Left colon (tissue), 2 donors: ENCODE results near the gene SEMA6A. TPM values are rescaled to one million over a fixed set of nuclear protein-coding genes. Genes with fewer than 3 reads are reported as not detected.
"Not testable (repeated sequence)": the region's sequence is repeated elsewhere in the genome, so short reads cannot be mapped to it uniquely, and the experiment has no call there.

Source experiments
- ATAC-seq: fragments of 200-7000 bp; cut with Tn5 transposase; one replicate; pipeline ENCODE4 v1.9.1; 2020; ENCODE audit warnings: mild to moderate bottlenecking, moderate library complexity
- DNase-seq, 2 donors: peaks; one replicate each; pipeline ENCODE4 v3.0.0-alpha.2; 2020
- intact Hi-C, 2 donors: fragments of 100-400 bp; cut with DNase I in 1 of 2; cut with micrococcal nuclease in 1 of 2; formaldehyde crosslinking; loops; one replicate each; pipeline versions ENCODE4 v1.11.2 to v1.14.0; 2022; cut with DNase I, micrococcal nuclease
- total RNA-seq, 2 donors: library from RNA; stranded (reverse); fragmentation: NEBNext Ultra II Directional; extraction: Animal tissue kit (Norgen Biotek cat#: 25700); gene quantifications; one replicate each; pipeline ENCODE4 v1.2.1, GENCODE V29; 2021
- donor health status: DM: no; HTN: no; CAD: no.
- donor health status: DM: yes; HTN: yes; CAD: no.

The SEMA6A gene
- total RNA-seq, 2 donors from 2014 or later = 100 to 103 TPM

DNA sequence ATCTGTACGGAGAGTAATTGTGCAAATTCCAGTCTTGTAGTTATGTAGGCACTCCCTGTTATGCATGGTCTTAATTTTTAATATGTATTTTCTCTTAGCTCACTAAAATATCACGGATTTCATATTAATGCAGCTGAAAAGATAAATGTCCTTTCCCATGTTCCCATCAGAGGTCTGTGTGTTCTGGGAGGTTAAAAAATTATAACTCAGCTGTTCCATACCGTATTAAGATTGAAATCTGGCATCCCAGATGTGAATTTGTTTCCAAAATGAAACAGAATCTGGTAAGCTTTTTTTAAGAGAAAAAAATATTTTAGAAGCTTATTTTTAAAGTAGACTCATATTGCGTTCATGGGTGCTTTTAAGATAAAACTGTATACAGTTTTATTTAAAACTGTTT is 44.3 kb downstream of the SEMA6A start:
- ATAC-seq = no peak

DNA sequence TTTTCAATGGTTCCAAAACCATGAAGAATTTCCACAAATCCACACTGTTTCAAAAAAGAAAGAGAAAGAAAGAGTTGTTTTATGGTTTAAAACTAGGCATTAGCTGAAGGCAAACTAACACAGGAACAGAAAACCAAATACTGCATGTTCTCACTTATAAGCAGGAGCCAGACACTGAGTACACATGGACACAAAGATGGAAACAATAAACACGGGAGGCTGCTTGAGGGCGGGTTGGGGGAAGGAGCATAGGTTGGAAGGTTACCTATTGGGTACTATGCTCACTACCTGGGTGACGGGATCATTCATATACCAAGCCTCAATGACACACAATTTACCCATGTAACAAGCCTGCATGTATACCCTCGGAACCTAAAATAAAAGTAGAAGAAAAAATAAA is 45.0 kb downstream of the SEMA6A start:
- ATAC-seq (peak; percentile 35), DNase-seq (peak in 1 of 2 donors; percentile 44)
- intact Hi-C loops = no loop called here

More for the DNA sequence above, 44.3 kb downstream of the SEMA6A start:
- intact Hi-C loops = no loop called here
- no peak for DNase-seq

DNA sequence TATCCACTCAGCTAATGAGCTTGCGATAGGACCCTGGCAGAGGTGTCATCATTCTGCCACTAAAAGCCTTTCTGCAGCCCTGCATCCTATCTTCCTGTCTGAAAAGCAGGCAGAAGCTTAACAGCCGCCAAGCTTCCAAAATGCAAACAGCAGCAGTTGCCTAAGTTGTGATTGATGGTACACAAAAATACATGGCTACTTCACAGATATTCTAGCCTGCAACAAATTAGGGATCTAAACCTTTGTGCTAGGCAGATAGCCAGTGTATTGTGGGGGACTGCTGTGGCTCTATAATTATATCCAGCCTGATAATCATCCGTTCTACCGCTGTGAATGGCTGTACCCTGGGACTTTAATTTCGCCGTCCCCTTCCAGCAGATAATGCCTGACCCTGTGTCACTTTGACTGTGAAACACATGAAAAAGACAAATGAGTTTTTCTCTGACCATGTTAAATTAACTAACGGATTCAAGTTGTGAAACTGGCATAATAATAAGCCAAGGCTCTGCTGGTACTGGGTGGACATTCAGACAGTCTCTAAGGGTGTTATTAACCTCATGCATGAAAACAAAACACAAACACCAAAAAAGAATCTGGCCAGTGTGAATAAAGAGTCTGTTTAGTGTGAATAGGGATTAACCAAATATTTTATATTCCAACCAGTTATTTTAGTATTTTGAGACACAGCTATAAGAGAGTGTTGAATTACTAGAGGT is 45.9 kb downstream of the SEMA6A start:
- no peak for ATAC-seq
- intact Hi-C loops = no loop called here
- no peak for DNase-seq

DNA sequence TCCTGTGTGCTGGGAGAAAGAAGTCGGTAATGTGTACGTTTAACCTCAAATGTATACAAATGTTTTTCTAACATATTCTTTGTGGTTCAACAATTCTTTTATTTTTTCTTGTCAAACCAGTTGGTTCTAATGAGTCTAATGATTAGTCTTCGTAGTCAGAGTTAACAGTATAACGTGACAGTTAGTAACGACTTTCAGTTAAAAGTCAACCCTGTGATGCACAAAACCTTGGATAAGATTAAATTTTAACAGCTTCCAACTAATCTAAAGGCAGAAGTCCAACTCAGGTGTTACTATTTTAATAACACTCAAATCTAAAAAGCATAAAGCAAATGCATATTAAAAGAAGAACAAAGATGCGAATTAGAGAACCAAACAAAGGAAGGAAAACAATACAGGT is 47.0 kb downstream of the SEMA6A start:
- DNase-seq (no peak), ATAC-seq (peak; percentile 48)
- intact Hi-C loops = no loop called here

DNA sequence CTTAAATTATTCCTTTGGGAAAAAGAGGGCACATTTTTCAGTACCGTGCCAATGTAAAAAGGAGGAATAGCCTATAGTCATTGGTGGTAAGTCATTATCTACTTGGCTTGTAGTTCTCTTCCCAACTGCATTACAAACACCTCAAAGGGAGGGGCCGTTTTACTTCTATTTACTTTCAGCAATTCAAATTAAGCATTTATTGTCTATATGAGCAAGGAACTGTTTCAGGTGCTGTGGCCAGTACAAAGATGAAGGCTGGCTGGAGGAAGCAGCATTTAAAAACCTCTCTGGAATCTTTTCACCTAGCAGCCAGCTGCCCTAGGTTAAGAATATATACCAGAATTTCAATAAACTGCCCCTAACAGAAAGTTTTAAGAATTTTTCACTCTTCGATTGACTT is 48.9 kb downstream of the SEMA6A start:
- intact Hi-C loops = no loop called here

DNA sequence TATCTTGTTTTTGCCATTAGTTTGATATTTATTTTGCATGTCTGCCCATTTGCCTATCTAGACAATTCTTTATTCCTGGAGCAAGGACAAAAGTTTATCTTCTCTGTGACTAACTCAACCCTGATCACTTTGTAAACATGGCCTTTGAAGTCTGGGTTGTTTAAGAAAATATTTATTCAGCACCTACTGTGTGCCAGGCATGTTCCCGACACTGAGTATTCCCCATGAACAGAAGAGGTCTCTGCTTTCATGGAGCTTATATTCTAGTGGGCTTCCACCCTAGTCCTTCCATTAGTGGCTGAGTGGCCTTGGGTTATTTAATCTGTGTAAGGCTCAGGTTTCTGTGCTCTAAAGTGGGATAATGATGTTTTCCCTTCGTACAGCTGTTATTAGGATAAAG is 49.7 kb downstream of the SEMA6A start:
- peak; percentile 23 for ATAC-seq
- no peak for DNase-seq
- intact Hi-C loops = no loop called here

More for the DNA sequence above, 48.9 kb downstream of the SEMA6A start:
- peak; percentile 81 for ATAC-seq
- DNase-seq = peak; percentile 36 to 39

DNA sequence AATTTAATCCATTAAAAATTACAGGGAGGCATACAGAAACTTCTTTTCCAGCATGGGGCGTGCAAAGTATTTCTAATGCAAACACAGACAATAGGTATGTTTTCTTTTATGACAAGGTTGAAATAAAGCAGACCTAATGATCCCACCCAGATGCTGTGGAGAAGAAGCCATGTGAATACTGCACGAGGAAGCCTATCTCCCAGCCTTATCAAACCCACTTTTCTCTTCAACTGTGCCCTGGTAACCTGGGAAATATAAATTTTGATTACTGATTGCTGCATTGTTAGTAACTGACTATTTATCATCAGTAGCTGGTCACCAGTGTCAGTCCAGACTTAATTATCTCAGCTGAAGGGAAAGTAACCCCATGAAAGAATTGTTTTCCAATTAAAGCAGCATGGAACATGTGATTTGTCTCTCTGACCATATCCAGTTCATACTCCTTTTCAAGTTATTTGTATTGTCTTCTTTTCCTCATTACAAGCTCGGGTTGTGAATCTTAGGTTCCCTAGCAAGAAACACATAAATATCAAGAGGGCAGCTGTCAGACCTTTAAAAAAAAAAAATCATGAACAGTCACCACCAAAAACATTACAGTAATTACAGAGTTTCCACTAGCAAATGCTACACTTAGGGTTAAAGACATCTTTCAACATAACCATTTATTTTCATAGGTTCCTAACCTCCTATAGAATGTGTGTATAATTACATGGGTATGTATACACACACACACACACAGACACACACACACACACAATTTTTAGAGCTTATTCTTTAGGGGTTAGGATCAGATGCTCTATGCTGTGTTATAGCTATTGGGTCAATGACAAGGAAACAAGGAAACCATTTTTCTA is 50.3 kb downstream of the SEMA6A start:
- DNase-seq = no peak
- intact Hi-C loops = no loop called here
- no peak for ATAC-seq

DNA sequence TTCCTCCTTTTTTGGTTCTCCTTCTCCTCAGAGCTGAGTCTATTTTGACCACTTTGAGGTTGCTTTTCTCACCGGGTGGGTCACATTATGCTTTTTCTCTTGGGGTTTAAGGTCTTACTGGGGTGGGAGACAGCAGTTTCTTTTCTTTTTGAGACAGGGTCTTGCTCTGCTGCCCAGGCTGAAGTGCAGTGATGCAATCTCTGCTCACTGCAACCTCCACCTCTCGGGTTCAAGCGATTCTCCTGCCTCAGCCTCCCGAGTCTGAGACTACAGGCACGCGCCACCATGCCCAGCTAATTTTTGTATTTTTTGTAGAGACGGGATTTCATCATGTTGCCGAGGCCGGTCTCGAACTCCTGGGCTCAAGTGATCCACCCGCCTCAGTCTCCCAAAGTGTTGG is 51.4 kb downstream of the SEMA6A start:
- ATAC-seq, intact Hi-C loops, DNase-seq: not testable (repeated sequence)

DNA sequence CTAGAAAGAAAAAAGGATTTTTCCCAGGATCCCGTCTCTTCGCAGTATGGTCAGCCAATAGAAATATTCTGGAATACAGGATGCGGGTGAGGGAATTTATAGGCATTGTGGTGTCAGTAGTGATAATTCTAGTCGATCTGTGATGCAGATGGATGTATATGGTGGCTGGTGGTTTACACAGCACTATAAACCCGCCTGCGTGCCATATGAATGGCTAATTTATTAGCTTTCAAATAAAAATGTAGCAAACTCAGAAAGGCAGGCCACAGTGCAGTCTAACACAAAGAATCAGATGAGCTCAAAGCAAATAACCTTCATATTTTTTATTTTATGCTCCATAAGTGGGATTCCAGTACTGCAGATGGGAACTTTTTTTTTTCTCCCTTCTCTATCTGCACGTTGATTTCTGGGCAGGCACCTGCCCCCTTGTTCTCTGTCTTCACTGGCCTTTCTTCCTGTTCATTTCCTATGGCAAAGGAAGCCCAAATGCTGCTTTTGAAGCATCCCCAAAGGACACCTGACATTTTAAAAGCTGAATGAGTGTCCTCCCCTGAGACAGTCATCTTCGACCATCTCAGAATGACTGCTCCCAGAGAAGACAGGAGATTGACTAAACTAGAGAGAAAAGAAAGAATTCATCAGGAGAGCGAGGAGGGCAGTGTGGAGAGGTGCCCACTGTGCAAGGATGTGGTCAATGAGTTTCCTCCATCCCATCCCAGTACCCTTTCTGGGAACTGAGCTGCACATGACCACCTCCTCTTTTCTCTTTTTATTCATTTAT is 52.1 kb downstream of the SEMA6A start:
- ATAC-seq (no peak), DNase-seq (no peak)
- intact Hi-C loops = no loop called here

DNA sequence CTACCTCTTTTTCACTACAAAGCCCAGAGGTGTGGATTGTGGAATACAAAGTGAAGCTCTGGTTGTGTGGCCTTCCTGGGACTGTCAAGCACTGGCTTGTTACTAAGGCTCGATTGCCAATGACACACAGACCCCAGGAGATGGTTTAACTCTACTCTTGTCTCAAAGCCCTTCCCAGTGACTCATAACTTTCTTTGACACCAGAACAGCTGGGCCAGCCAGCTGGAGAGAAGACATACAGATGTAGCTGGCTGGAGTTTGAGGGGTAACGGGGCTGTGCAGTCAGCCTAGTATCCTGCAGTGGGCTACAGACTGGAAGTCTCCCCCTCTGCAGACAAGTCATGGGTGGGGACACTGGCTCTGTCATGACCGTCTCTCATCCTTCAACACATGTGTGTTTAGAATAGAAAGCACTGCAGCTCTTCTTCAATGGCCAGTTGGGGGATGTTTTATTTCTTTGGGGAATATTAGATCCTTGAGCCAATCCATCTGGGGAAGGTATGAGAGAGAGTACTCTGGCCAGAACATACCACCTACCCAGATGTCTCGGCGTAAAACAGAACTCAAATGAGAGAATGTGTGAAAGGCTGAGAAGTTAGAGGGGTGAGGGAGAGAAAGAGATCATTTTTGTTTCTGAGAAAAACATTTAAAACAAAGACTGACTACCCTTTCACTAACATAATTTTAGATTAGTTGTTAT is 53.3 kb downstream of the SEMA6A start:
- intact Hi-C loops = no loop called here
- ATAC-seq (no peak), DNase-seq (no peak)

DNA sequence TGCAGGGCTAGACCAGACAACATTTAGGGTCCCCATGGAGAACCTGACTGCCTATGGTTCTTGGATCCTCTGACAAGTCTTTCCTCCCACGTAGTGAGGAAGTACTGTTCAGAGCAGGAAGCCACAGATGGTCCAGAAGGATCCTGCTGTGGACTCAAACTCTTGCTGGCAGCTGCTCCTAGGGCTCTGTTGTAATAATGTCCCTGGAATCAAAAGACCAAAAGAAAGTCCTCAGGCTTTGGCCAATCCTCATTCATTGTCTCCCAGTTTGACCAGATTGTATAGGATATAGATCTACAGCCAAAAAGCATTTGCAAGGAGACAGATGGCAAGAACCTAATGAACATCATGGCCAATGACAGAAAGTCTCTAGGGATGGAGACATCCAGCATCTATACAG is 53.9 kb downstream of the SEMA6A start:
- intact Hi-C loops = no loop called here
- no peak for ATAC-seq
- DNase-seq = no peak

DNA sequence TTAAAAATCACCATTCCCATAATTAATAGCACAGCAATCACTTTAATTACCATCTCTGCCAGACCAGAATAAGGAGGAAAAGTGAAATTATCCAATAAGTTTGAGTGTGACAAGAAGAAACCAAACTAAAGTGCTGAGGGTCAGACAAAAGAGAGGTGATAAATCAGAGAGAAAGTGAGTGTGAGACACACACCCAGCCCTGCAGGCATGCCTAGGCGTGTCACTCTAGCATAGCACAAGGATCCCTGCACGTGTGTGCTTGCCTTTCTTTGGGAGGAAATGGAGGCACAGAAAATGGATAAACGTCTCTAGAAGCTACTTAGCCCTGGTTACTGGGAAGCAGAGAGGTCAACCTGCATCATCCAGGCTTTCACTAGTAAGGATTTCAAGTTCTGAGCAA is 56.2 kb downstream of the SEMA6A start:
- intact Hi-C loops = no loop called here
- DNase-seq = peak; percentile 35 to 44
- ATAC-seq = peak; percentile 84

DNA sequence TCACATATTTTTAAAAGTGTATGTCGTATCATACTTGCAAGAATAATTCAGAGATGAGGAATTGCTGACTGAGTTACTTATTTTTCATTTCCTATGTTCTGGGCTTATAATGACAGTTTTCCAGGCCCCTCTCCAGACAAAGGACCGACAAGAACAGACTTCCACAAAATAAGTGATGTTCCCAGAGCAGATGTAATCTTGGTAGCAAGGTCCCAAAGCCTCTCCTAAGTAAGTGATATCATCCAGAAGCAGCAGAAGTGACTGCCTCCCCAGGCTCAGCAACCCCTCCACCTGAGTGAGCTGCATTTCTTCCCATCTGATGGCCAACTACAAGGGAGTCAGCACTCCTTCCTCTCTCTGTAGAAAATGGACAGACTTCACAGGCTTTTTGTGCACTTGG is 57.1 kb downstream of the SEMA6A start:
- no peak for ATAC-seq
- intact Hi-C loops = no loop called here
- DNase-seq = no peak

DNA sequence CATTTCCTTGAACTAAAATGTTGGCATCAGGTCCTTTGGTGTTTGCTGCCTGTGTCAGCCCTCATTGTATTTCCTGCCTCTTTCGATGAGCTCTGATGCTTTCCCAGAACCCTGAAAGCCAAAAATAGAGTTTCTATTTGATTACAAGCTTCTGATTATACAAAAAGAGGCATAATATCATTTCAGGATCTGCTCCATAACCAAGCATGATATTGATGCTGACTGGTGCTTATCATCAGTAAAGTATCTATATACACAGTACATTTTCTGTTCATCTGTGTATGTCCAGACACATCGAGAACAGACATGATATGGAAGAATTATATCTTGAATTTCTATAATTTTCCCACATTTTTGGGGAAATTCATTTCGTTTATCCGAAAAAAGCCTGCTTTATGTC is 58.6 kb downstream of the SEMA6A start:
- no peak for ATAC-seq

DNA sequence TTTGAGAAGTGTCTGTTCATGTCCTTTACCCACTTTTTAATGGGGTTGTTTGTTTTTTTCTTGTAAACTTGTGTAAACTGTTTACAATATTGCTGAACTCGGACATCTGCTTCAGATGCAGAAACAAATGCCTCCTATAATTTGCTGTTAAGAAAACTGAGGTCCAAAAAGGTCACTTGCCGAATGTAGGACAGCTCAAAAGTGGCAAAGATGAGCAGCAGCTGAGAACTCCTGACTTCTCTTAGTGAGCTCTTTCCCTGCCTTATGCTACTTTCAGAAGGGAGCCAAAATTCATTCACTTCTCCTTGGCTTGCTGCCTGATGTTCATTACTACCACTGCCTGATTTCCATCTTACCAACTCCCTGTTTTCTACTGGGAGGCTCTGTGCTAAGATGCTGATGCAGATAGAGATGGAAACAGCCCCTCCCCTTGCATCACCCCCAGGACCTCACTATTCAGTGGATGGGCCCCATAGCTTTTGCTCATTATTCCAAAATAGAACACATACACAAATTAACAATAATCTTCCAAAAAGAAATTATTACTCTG is 60.1 kb downstream of the SEMA6A start:
- DNase-seq (no peak), ATAC-seq (no peak)
- intact Hi-C loops = no loop called here

More for the DNA sequence above, 58.6 kb downstream of the SEMA6A start:
- intact Hi-C loops = no loop called here
- DNase-seq = no peak

DNA sequence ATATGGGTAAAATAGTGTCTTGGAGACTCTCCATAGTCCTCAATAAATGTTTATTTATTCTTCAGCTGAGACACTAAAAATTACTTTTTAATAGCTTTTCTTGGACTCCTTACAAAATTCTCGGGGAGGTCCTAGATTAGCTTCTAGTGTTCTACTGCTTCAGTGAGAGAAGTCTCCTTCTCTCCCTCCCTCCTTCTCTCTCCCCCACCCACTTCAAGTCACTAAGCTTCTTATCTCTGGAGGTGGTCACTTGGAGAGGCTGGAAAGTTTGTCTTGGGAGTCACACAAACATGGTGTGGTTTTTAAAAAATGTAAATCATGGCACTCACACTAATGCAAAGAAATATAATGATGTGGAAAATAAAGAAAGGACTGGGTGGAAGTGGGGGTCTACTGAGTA is 64.1 kb downstream of the SEMA6A start:
- no peak for ATAC-seq
- DNase-seq = no peak

DNA sequence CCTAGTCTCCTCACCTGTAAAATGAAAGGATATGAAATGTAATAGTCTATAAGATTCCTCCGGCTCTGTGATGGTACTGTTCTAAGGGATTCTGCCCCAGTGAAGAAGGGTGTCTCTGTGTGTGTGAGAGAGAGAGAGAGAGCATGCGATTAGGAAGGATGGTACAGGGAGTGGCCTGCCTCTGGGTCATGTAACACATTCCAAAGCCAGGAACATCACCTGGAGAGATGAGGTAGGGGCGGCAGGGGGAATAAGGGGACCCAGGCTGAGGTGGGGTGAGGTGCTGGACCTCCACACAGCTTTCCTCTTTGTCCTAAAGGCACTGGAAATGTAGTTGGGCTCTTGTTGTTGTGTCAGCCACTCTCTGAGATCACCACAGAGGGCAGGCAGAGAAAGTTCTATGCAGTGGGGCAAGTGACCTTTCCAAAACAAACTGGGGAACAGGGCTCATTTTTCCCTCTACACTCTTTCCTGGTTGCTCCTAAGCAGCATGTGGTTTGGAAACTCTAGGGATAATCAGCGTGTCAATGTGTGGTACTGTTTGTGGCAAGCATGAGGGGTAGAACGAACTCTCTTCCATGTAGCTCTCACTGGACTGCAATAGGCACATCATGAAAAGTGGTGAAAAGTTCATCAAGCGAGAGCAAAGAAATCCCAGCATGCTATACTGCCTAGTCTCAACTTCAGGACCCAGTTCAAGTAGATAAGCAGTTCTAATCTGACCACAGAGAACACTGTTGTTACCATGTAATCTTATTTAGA is 65.0 kb downstream of the SEMA6A start:
- DNase-seq (no peak), ATAC-seq (no peak)
- intact Hi-C loops = loop anchor here in 1 of 2 donors (10.0 kb wide), 1 partner anchor 925 kb away; no protein-coding TSS in a partner anchor

More for the DNA sequence above, 64.1 kb downstream of the SEMA6A start:
- intact Hi-C loops = no loop called here

DNA sequence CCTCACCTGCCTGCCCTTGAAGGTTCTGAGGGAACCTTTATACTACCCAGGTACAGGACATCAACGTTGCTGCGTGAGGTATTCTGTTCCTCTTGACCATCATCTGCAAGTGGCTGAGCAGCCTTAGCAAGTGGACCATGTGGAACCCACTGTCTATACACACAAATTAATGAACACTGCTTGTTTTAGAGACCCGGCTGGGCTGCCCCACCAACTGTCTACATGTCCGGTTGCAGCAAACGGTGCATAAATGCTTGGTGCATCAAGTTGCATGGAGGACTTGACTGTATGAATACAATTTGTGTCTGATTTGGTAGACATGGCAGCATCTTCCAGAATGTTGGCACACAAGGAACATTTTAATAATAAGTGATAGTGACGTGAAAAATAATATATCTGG is 65.8 kb downstream of the SEMA6A start:
- DNase-seq (no peak), ATAC-seq (no peak)
- intact Hi-C loops = loop anchor here in 1 of 2 donors (10.0 kb wide), 1 partner anchor 926 kb away; no protein-coding TSS in a partner anchor
